Neuron (in vitro differentiated cells): ENCODE measurements around the gene SLC13A4.
"Not testable (repeated sequence)": the region's sequence is repeated elsewhere in the genome, so short reads cannot be mapped to it uniquely, and the experiment has no call there.

Source experiments
- H2AFZ ChIP-seq: one replicate; pipeline ENCODE4 v1.6.1; 2013; ENCODE audit warnings: low read depth, mild to moderate bottlenecking, inconsistent platforms, low read length, moderate library complexity
- H3K27me3 ChIP-seq: one replicate; pipeline ENCODE4 v1.6.1; 2013; ENCODE audit warnings: low read length; ENCODE audit not compliant: insufficient read depth
- H3K36me3 ChIP-seq: one replicate; pipeline ENCODE4 v1.6.1; 2013; ENCODE audit warnings: low read length; ENCODE audit not compliant: insufficient read depth
- H3K4me1 ChIP-seq: one replicate; pipeline ENCODE4 v1.6.1; 2013; ENCODE audit warnings: low read length; ENCODE audit not compliant: insufficient read depth
- H3K4me3 ChIP-seq: 2 replicates; pipeline ENCODE4 v1.5.1; 2013; ENCODE audit warnings: mild to moderate bottlenecking, low read length, moderate library complexity
- H3K9me3 ChIP-seq: one replicate; pipeline ENCODE4 v1.6.1; 2013; ENCODE audit warnings: low read length

Gene SLC13A4

GRCh38 chr7:135668852-135669395, 59.1 kb downstream of the SLC13A4 start:
- H3K4me1 ChIP-seq, H2AFZ ChIP-seq, H3K4me3 ChIP-seq, H3K27me3 ChIP-seq, H3K9me3 ChIP-seq: not testable (repeated sequence)
- peaks cover 15% of the 10 kb centered on the region for H3K36me3 ChIP-seq

DNA sequence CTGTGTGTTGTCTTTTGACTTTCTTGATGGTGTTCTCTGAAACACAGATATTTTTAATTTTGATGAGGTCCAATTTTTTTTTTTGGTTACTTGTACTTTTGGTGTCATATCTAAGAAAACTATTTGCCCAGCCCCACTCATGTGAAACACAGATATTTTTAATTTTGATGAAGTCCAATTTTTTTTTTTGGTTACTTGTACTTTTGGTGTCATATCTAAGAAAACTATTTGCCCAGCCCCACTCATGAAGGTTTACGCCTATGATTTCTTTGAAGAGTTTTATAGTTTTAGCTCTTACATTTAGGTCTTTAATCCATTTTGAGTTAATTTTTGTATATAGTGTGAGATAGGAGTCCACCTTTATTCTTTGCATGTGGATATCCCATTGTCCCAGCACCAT, 60.4 kb downstream of the SLC13A4 start:
- H2AFZ ChIP-seq = not testable (repeated sequence)

DNA sequence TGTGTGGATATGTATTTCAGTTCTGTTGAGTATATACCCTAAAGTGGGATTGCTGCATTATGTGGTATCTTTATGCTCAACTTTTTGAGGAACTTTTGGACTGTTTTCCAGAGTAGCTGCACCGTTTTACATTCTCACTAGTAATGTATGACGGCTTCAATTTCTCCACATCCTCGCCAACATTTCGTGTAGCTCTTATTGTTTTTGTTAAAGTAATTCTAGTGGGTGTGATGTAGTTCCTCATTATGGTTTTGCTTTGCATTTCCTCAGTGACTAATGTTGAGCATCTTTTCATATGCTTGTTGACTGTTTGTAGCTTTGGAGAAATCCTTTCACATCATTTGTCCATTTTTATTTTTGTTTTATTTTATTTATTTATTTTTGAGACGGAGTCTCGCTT, 61.1 kb downstream of the SLC13A4 start:
- no peaks in the 10 kb centered on the region for H3K27me3 ChIP-seq
- H3K4me3 ChIP-seq = no peak overlapping the region
- peaks cover 3% of the 10 kb centered on the region for H3K9me3 ChIP-seq
- H3K36me3 ChIP-seq = peaks cover 6% of the 10 kb centered on the region
- H2AFZ ChIP-seq = no peak overlapping the region
- peaks cover 10% of the 10 kb centered on the region for H3K4me1 ChIP-seq

More for the DNA sequence above, 60.4 kb downstream of the SLC13A4 start:
- H3K4me3 ChIP-seq, H3K4me1 ChIP-seq, H3K27me3 ChIP-seq, H3K9me3 ChIP-seq, H3K36me3 ChIP-seq: not testable (repeated sequence)

DNA sequence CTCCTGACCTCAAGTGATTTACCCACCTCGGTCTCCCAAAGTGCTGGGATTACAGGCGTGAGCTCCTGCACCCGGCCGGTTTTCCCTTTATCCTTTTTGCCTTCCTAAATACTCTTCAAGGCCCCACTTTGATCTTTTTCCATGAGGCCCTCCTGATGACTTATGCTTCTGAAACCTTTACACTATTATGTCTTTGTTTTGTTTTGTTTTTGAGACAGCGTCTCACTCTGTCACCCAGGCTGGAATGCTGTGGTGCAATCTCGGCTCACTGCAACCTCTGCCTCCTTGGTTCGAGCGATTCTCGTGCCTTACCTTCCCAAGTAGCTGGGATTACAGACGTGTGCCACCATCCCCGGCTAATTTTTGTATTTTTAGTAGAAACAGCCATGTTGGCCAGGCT, 61.8 kb downstream of the SLC13A4 start:
- H3K9me3 ChIP-seq = peaks cover 3% of the 10 kb centered on the region
- H3K27me3 ChIP-seq = no peaks in the 10 kb centered on the region
- peaks cover 13% of the 10 kb centered on the region for H3K4me1 ChIP-seq
- no peak overlapping the region for H2AFZ ChIP-seq
- H3K36me3 ChIP-seq = peaks cover 6% of the 10 kb centered on the region
- H3K4me3 ChIP-seq = no peak overlapping the region

DNA sequence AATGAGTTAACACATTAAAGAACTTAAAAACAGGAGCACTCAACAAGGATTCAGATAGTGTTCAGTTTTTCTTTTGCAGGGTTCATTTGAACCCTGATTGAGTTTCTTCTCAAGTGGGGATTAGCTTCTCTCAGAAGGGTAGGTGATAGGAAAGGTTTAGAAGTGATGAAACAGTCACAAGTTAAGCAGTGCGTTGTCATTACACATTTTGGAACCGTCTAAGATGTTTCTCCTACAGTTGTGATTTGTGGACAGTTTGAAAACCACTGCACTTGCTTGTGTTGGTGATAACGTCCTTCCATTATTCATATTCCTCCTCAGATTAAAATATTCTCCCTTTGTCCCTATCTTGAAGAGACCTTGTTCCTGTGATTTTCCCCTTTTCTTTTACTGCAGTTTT, 62.9 kb downstream of the SLC13A4 start:
- Histone ChIP-seq H3K4me1 (peaks cover 12% of the 10 kb centered on the region), H3K9me3 (peaks cover 3% of the 10 kb centered on the region), H2AFZ (no peak overlapping the region), H3K27me3 (no peaks in the 10 kb centered on the region), H3K36me3 (peaks cover 6% of the 10 kb centered on the region), H3K4me3 (no peak overlapping the region)

GRCh38 chr7:135664046-135664589, 63.9 kb downstream of the SLC13A4 start:
- no peak overlapping the region for H2AFZ ChIP-seq
- H3K4me1 ChIP-seq = peaks cover 8% of the 10 kb centered on the region
- no peaks in the 10 kb centered on the region for H3K27me3 ChIP-seq
- H3K4me3 ChIP-seq = peak overlapping the region; percentile 87
- H3K9me3 ChIP-seq = peaks cover 3% of the 10 kb centered on the region
- peaks cover 6% of the 10 kb centered on the region for H3K36me3 ChIP-seq

DNA sequence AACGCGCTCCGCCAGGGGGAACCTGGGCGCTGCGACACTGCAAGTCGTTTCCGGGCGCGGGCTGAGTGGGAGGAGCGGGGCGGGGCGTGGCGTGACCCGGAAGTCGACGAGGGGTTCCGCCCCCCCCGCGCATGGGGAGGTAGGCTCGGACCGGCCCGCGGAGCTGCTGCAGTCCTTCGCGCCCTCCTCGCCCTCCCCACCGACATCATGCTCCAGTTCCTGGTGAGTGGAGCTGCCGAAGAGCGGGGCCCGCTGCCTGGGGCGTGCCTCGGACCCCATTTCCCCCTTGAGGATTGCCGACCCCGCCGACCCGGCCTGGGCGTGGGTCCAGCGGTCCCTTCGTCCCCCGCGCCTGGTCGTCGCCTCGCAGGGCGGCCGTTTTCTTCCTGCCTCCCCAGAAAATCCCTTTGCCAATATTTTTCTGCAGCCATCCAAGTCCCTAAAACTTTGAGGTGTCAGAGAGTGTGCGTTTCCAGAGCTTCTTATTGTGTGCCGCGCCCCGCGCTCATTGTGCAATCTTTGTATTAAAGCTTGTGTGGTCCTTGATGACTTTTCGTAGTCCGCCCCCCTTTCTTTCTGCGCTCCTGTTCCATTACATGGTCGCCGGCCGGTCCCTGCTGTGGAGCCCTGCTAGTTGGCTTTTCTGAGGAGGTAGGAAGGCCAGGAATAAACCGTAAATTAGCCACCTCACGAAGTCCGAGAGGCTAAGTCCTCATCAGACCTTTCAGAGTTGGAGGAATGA, 65.4 kb downstream of the SLC13A4 start, which contains the start of gene STMP1:
TSS of gene STMP1 (plus strand) at position 142 of the 742 bp plus-strand sequence.
- no peaks in the 10 kb centered on the region for H3K27me3 ChIP-seq
- H3K36me3 ChIP-seq = peaks cover 6% of the 10 kb centered on the region
- H3K4me3 ChIP-seq = peak within 1 kb of the TSS; percentile 87
- peak within 1 kb of the TSS; percentile 94 for H2AFZ ChIP-seq
- H3K4me1 ChIP-seq = peaks cover 8% of the 10 kb centered on the region
- H3K9me3 ChIP-seq = no peaks in the 10 kb centered on the region

GRCh38 chr7:135662123-135662372, 65.9 kb downstream of the SLC13A4 start:
- Histone ChIP-seq H2AFZ (peak overlapping the region; percentile 91), H3K9me3 (no peaks in the 10 kb centered on the region), H3K4me3 (peak overlapping the region; percentile 87), H3K4me1 (peaks cover 8% of the 10 kb centered on the region), H3K27me3 (no peaks in the 10 kb centered on the region), H3K36me3 (peaks cover 6% of the 10 kb centered on the region)

DNA sequence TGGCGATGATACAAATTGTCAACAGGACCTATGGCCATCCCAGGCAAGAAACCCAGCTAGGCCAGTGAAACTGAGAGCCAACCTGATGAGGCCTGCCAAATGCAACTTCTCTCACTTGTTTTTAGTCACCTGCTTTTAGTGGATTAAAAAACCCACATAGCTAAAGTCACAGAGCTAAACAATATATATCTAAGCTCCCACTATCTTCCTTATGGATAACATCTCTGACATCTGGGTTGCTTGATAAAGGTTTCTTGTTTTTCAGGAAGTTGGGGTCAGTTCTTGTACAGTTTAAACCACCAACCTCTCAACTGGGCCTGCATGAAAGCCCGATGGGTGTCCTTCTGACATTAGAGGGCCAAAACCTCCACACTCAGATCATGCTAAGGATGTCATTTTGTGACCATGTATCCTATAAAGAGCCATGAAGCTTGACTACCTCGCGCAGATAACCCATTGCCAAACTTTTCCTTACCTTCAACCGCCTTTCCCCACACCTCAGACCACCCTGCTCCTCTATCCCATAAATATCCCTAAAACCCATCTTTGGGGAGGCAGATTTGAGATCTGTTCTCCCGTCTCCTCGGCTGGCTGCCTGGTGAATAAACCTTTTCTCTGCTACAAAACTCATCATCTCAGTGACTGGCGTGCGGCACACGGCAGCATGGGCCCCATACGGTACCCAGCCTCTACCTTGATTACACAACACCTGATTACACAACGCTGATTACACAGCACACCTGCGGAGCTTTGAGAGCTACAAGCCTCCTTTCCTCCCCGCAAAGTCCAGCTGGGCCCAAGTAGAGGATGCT, 66.5 kb downstream of the SLC13A4 start:
- H3K9me3 ChIP-seq = no peaks in the 10 kb centered on the region
- peaks cover 8% of the 10 kb centered on the region for H3K4me1 ChIP-seq
- H3K36me3 ChIP-seq = peaks cover 6% of the 10 kb centered on the region
- peak overlapping the region; percentile 91 for H2AFZ ChIP-seq
- no peaks in the 10 kb centered on the region for H3K27me3 ChIP-seq
- peak overlapping the region; percentile 87 for H3K4me3 ChIP-seq

- no peaks in the 10 kb centered on the region for H3K9me3 ChIP-seq
- no peak overlapping the region for H2AFZ ChIP-seq
- H3K27me3 ChIP-seq = no peaks in the 10 kb centered on the region
- H3K4me1 ChIP-seq = peaks cover 8% of the 10 kb centered on the region
- no peak overlapping the region for H3K4me3 ChIP-seq
- no peaks in the 10 kb centered on the region for H3K36me3 ChIP-seq
These were observed 68.7 kb downstream of the SLC13A4 start for GRCh38 chr7:135659159-135659846.

DNA sequence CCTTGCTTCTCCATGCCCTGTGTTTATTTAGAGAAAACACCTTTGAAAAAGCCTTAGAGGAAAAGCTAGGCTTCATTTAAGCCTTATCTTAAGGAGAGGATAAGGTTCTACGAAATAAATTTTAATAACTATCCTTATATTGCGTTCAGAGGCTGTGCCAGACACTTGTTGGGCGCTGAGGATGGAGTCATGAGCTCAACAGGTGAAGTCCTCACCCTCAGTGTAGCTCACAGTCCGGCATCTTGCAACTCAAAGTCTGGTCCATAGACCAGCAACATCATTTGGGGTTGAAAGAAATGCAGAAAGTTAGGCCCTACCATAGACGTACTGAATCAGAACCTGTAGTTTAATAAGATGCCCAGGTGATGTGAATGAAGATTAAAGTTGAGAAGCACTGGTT, 69.4 kb downstream of the SLC13A4 start:
- Histone ChIP-seq H3K9me3 (no peaks in the 10 kb centered on the region), H3K27me3 (no peaks in the 10 kb centered on the region), H3K4me3 (no peak overlapping the region), H3K36me3 (no peaks in the 10 kb centered on the region), H3K4me1 (peaks cover 5% of the 10 kb centered on the region), H2AFZ (no peak overlapping the region)

- Histone ChIP-seq H3K4me3 (no peak overlapping the region), H3K27me3 (no peaks in the 10 kb centered on the region), H3K4me1 (peaks cover 13% of the 10 kb centered on the region), H3K9me3 (no peaks in the 10 kb centered on the region), H2AFZ (no peak overlapping the region), H3K36me3 (peaks cover 16% of the 10 kb centered on the region)
These were observed 74.5 kb downstream of the SLC13A4 start for GRCh38 chr7:135653340-135654080.
